Activated T-helper 17 cell treated with anti-CD3 and anti-CD28 coated beads, Interleukin-2, amount 50 U/mL, for 72 hours (primary cell): Measurements from ENCODE around the gene AKR1C3. TPM values are rescaled to one million over a fixed set of nuclear protein-coding genes. Genes with fewer than 3 reads are reported as not detected.

Experiments used
- ATAC-seq: fragments of 150-1000 bp; cut with Tn5 transposase; replicated peaks from 2 replicates; pipeline ENCODE4 v1.10.0; 2021; ENCODE audit warnings: mild to moderate bottlenecking, moderate library complexity
- H3K27ac Mint-ChIP-seq: one replicate; pipeline ENCODE4 v1.8.0; 2022; ENCODE audit warnings: mixed read lengths
- H3K27me3 Mint-ChIP-seq: one replicate; pipeline ENCODE4 v1.8.0; 2022; ENCODE audit warnings: mixed read lengths
- H3K36me3 Mint-ChIP-seq: one replicate; pipeline ENCODE4 v1.8.0; 2022; ENCODE audit warnings: low read depth, mild to moderate bottlenecking, mixed read lengths
- H3K4me1 Mint-ChIP-seq: one replicate; pipeline ENCODE4 v1.8.0; 2022; ENCODE audit warnings: mixed read lengths
- H3K4me3 Mint-ChIP-seq: one replicate; pipeline ENCODE4 v1.8.0; 2022; ENCODE audit warnings: mild to moderate bottlenecking, mixed read lengths
- H3K9me3 Mint-ChIP-seq: one replicate; pipeline ENCODE4 v1.8.0; 2022; ENCODE audit warnings: mixed read lengths
- total RNA-seq, 2 donors: library from RNA; stranded (reverse); gene quantifications; one replicate each; pipeline ENCODE4 v1.2.3, GENCODE V29; 2022

The AKR1C3 gene
- total RNA-seq, 2 donors from 2014 or later: 0.34 to 2.9 TPM

- H3K4me1 Mint-ChIP-seq: no peaks in the 10 kb centered on the region
- no peak overlapping the region for H3K4me3 Mint-ChIP-seq
- H3K36me3 Mint-ChIP-seq: no peaks in the 10 kb centered on the region
- no peak overlapping the region for H3K27ac Mint-ChIP-seq
- ATAC-seq: no peak
- peaks cover 3% of the 10 kb centered on the region for H3K27me3 Mint-ChIP-seq
- H3K9me3 Mint-ChIP-seq: peaks cover 13% of the 10 kb centered on the region
Observed at GRCh38 chr10:5142199-5142598, 48.0 kb downstream of the AKR1C3 start.

DNA sequence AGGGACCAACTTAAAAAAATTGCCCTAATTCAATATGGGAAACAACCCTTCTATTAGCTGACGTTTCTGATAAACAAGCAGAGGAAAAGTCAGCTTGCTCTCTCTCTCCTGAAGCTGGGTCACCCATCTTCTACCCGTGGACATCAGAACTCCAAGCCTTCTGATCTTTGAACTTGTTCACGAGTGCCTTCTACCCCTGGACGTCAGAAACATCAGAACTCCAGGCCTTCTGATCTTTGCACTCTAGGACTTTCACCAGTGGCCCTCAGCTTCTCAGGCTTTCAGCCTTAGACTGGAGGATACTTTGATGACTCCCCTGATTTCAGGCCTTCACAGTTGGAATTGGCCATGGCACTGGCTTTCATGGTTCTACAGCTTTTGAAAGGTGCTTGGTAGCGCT, 48.9 kb downstream of the AKR1C3 start:
- no peak overlapping the region for H3K4me3 Mint-ChIP-seq
- H3K27me3 Mint-ChIP-seq: no peaks in the 10 kb centered on the region
- H3K27ac Mint-ChIP-seq: no peak overlapping the region
- H3K36me3 Mint-ChIP-seq: no peaks in the 10 kb centered on the region
- ATAC-seq: no peak
- H3K4me1 Mint-ChIP-seq: no peaks in the 10 kb centered on the region
- peaks cover 5% of the 10 kb centered on the region for H3K9me3 Mint-ChIP-seq

- no peak for ATAC-seq
- Mint-ChIP-seq H3K36me3 (no peaks in the 10 kb centered on the region), H3K27ac (no peak overlapping the region)
Observed at GRCh38 chr10:5146920-5147254, 52.7 kb downstream of the AKR1C3 start.

DNA sequence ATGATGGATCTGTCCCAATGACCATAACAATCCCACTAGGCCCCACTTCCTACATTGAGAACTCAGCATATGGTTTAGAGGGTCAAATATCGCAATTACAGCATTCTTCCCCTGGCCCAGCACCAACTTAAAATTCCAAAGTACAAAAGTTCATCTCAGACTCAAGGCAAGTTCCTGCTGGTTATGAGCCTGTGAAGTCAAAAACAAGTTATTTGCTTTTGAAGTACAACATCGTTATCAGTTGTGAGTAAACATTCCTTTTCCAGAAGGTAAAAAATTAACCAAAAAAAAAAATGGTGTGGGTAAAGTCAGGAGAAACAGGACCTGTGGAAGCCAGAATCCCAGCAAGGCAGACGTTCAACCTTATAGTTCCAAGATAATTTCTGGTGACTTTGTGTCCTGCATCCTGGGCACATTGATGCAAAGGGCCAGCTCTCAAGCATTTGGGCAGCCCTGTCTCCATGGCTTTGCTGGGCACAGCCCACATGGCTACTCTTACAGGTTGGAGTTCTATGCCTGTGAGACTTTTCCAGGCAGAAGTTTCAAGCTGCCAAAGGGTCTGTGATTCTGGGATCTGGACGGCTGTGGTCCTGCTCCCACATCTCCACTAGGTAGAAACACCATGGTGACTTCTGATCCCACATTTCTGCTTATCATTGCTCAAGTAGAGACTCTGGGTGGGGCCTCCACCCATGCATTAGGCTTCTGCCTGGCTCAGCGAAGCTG, 53.2 kb downstream of the AKR1C3 start:
- H3K27me3 Mint-ChIP-seq: no peaks in the 10 kb centered on the region
- ATAC-seq: no peak

More at GRCh38 chr10:5146920-5147254, 52.7 kb downstream of the AKR1C3 start:
- H3K9me3 Mint-ChIP-seq: peaks cover 5% of the 10 kb centered on the region
- H3K27me3 Mint-ChIP-seq: no peaks in the 10 kb centered on the region
- H3K4me1 Mint-ChIP-seq: no peaks in the 10 kb centered on the region
- H3K4me3 Mint-ChIP-seq: no peak overlapping the region

DNA sequence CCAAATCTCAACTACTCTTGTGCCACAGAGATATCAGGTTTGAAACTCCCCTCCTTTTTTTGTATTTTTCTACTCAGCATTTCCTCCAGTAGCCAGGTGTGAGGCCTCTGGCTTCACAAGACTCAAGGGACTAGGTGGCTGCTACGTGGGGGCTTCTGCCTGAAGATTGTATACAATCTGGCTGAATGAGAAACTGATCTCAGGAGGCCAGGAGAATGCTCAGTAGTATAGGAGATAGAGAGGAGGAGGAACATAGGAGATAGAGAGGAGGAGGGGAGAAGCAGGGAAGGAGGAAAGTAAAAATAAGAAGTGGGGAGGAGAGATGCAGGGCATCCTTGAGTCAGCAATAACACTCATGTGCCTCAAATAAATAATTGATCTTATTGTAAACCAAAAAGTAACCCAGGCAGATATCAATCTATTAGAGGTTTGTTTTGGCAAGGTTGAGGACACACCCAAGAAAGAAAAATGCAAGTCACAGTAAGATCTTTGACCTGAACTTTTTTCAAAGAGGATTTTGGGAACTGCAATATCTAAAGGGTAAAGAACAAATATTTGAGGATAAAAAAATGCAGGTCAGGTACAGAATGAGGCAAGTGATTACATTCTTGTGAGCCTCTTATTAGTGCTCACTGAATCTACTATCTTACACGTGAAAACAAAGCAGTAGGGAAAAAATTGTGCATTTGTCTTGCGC, 53.9 kb downstream of the AKR1C3 start:
- no peaks in the 10 kb centered on the region for H3K36me3 Mint-ChIP-seq
- H3K27me3 Mint-ChIP-seq: no peaks in the 10 kb centered on the region
- ATAC-seq: no peak
- peaks cover 5% of the 10 kb centered on the region for H3K9me3 Mint-ChIP-seq
- H3K4me1 Mint-ChIP-seq: no peaks in the 10 kb centered on the region
- H3K4me3 Mint-ChIP-seq: no peak overlapping the region
- no peak overlapping the region for H3K27ac Mint-ChIP-seq

More for the DNA sequence above, 53.2 kb downstream of the AKR1C3 start:
- H3K9me3 Mint-ChIP-seq: peaks cover 5% of the 10 kb centered on the region
- H3K4me3 Mint-ChIP-seq: no peak overlapping the region
- H3K36me3 Mint-ChIP-seq: no peaks in the 10 kb centered on the region
- no peak overlapping the region for H3K27ac Mint-ChIP-seq
- no peaks in the 10 kb centered on the region for H3K4me1 Mint-ChIP-seq

DNA sequence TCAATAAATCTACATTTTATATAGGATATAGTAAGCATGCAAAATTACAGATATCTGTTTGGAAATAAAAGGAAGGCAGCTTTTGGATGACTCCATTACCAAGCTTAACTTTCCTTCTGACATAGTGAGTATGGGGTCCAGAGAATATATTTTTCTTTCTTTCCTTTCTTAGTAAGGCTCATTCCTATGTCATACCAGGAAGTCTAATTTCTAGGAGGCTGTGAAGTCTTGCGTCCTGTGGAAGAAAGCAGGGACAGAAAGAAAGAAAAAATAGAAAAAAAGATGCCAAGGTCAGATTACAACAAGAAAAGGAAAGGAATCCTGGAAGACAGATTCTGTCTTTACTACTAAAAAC, 54.4 kb downstream of the AKR1C3 start:
- Mint-ChIP-seq H3K9me3 (peaks cover 5% of the 10 kb centered on the region), H3K27ac (no peak overlapping the region), H3K36me3 (no peaks in the 10 kb centered on the region), H3K4me1 (no peaks in the 10 kb centered on the region), H3K27me3 (no peaks in the 10 kb centered on the region), H3K4me3 (no peak overlapping the region)
- ATAC-seq: no peak

DNA sequence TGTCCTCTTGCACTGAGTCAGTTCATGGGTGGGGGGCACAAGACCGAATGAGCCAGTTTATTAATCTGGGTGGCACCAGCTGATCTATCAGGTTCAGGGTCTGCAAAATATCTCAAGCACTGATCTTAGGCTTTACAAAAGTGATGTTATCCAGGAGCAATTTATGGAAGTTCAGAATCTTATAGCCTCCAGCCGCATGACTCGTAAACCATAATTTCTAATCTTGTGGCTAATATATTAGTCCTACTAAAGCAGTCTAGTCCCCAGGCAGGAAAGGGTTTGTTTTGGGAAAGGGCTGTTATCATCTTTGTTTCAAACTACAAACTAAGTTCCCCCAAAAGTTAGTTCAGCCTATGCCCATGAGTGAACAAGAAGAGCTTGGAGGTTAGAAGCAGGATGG, 56.9 kb downstream of the AKR1C3 start:
- Mint-ChIP-seq H3K9me3 (peaks cover 5% of the 10 kb centered on the region), H3K4me3 (no peak overlapping the region)

DNA sequence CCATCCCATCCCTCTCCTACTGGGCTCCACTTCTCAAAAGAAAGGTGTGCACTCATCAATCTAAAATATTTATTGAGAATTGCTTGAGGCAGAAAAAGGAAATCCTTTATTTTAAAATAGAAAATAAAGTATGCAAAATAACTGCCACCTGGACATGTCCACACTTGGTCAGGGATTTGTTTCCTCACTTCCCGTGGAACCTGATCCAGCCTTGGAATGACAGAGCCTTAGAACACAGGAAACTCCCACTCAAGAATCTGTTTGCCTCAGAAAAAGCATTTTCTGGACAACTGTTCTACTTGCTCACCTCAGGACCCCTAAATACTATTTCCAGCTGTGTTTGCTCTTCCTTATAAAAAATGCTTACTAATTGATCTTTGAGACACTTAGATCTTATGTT, 61.7 kb downstream of the AKR1C3 start:
- ATAC-seq: no peak
- Mint-ChIP-seq H3K27ac (no peak overlapping the region), H3K9me3 (peaks cover 3% of the 10 kb centered on the region), H3K36me3 (no peaks in the 10 kb centered on the region), H3K4me3 (no peak overlapping the region), H3K4me1 (no peaks in the 10 kb centered on the region), H3K27me3 (no peaks in the 10 kb centered on the region)

More for the DNA sequence above, 56.9 kb downstream of the AKR1C3 start:
- Mint-ChIP-seq H3K27me3 (no peaks in the 10 kb centered on the region), H3K27ac (no peak overlapping the region), H3K4me1 (no peaks in the 10 kb centered on the region), H3K36me3 (no peaks in the 10 kb centered on the region)
- no peak for ATAC-seq

Other genes with a start within 250 kb of the AKR1C3 start
- under 1 TPM; 0.32 to 0.71 TPM for gene AKR1C1, start 131.0 kb upstream of the AKR1C3 start, total RNA-seq
- not detected for gene AKR1C2, start 90.6 kb upstream of the AKR1C3 start, total RNA-seq
- 1 to 10 TPM in 1 of 2 donors, under 1 TPM in 1; 0.26 to 1.1 TPM for gene AKR1C8, start 90.7 kb downstream of the AKR1C3 start, total RNA-seq
- gene AKR1C4, start 102.4 kb downstream of the AKR1C3 start, total RNA-seq: under 1 TPM in 1 of 2 donors, not detected in 1; 0.71 TPM